Colon (tissue), 2 donors: ENCODE results near the gene PRDM16.
"Not testable (repeated sequence)": the region's sequence is repeated elsewhere in the genome, so short reads cannot be mapped to it uniquely, and the experiment has no call there.

Experiments used
- FAIRE-seq: peaks from 2 replicates; lab custom pipeline; 2012; peaks lifted over from hg19 to GRCh38; lab: Jason Lieb, UNC
- donor health status: control.
- donor health status: control.

PRDM16 gene

GRCh38 chr1:3282186-3282585, 213.2 kb downstream of the PRDM16 start:
- FAIRE-seq: no peak

GRCh38 chr1:3282656-3283430, 213.8 kb downstream of the PRDM16 start:
- FAIRE-seq: no peak

DNA sequence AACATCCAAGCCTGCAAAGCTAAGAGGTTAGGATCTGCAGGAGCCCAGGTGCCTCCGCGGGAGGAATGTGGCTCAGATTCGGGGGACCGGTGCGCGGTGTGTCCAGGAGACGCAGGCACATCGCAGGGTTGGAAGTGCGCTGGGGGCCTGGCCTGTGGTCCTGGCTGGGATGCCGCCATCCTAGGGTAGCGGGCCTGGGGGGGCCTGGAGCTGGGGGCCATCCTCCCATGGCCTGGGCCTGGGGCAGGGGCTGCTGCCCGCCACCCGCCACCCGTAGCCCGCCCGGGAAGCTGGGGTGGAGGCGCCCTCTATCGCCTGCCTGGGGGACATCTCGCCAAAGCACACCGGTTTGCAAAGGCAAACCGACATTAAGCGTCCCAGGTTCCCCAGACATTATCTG, 214.8 kb downstream of the PRDM16 start:
- no peak for FAIRE-seq

DNA sequence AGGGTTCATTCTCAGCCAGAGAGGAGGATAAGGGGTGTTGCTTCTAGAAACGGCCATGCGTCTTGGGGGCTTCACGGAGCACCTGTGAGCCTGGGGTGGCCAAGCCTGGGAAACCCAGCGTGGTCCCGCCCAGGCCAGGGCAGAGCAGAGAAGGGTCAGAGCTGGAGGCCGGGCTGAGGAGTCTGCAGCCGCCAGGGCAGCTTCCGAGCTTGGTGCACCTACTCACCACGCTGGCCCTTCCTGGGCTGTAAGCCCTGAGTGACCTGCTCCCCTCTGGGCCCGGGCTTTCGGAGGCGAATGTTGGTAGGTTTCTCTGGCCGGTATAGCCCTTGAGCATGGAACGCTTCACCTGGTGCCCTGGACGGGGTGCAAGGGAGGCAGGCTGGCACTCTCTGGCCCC, 215.7 kb downstream of the PRDM16 start:
- no peak for FAIRE-seq

DNA sequence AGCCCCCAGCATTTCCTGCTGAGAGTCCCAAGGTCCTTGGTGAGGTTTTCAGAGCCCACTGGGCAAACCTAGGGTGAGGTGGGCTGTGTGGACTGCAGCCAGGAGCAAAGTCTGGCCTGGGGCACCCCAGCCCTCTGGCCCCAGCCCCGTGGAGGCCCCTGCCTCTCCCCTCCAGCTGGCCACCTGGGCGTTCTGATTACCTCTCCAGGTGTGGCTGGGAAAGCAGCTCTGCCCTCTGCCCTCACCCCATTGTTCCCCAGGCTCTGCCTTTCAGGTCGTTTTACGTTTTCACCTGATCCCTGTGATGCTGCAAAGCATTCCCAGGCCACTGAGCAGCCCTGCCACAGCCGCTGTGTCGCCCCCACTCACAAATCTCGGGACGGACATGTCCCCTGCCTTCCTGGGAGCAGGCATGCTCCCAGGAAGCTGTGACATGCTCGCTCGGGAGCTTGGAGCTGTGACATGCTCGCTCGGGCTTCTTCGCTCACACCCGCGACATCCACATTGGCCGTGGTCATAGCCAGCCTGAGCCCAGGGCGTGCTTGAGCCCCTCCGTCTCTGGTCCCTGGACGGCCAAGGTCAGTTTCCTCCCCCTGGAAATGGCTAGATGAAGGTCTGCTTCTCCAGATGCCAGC, 216.2 kb downstream of the PRDM16 start:
- FAIRE-seq: no peak

DNA sequence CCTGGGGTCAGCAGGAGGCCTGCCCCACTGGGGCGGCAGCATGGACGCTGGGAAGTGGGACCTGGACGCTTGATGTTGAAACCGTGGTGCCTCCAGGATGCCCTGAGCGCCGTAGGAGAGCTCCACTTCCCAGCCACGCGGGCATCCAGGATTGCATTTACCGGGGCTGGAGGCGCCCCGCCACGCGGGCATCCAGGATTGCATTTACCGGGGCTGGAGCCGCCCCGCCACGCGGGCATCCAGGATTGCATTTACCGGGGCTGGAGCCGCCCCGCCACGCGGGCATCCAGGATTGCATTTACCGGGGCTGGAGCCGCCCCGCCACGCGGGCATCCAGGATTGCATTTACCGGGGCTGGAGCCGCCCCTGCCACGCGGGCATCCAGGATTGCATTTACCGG, 218.1 kb downstream of the PRDM16 start:
- FAIRE-seq: not testable (repeated sequence)

GRCh38 chr1:3287656-3288160, 218.7 kb downstream of the PRDM16 start:
- FAIRE-seq: no peak

- no peak for FAIRE-seq
Measured at GRCh38 chr1:3289502-3289901, 220.5 kb downstream of the PRDM16 start.

DNA sequence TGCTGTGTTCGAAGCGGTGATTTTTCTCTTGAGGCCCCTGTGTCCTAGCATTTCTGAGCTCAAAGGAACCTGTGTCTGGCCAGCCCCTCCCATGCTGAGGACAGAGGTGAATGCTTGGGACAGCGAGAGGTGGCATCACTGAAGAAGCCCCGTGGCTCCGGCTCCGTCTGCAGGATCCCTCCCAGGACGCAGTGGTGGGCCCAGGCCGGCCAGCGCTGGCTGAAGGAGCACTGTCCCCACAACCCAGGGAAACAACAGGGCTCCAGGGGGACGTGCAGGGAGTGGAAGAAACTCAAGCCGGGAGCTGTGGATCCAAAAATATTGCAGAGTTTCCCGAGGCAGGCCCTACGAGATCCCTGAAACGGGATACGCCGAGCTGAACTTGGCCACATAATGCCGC, 221.4 kb downstream of the PRDM16 start:
- FAIRE-seq: no peak

GRCh38 chr1:3290915-3291314, 221.9 kb downstream of the PRDM16 start:
- FAIRE-seq: no peak

DNA sequence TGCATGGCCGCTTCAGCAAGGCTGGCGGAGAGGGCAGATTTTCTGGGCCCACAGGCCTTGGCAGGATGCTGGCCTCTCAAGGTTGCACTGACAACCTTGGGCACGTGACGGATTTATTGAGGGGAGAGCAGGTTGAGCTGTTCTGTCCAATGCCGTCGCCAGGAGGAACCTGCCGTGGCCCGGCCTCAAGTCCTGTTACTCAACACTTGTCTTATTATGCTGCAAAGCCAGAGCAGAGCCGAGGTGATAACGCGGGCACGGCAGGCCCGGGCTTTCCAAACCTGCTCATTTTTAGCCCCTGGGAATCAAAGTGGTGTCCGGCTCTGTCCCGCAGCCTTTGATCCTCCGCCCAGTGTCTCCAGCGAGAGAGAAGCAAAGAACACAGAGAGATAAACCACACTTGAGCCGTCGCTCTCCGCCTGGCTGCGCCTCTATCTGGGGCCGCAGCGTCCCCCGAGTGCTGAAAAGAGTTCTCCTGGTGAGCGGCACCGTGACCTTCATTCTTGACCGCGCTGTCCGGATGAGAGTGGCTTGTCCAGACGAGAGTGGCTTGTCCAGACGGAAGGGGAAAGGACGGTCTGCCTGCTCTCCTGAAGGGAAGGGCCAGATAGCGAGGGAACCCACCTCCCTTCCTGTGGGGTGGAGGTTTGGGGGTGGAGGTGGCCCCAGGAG, 223.2 kb downstream of the PRDM16 start:
- no peak for FAIRE-seq

DNA sequence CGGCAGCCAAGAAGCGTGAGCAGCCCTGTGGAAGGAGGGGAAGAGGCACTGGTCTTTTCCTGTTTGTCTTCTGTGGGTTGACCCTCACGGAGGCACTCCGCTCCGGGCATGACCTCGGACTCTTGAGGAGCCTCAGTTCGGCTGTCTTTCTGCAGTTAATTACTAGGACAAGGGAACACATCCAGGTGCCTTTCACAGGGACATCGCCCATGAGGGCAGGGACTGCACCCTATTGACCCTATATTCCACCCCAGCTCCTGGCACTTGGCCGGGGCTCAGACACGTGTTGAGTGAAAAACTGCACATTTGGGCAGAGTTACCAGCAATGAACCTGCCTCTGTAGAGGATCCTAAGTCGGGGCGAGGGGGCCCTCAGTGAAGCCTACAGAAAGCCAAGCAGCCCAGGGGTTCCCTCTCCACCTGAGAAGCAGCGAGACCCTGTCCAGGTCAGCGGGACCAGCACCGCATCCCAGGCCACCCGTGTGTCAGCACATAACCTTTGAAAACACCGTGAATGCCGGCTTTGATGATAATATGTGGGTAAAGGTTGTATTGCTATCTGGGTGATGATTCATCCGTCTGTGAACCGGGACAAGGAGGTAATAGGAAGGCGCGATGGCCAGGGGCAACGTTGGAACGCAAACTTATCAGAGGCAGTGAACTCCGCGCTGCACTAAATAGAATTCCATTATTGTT, 224.0 kb downstream of the PRDM16 start:
- no peak for FAIRE-seq

GRCh38 chr1:3293563-3294080, 224.6 kb downstream of the PRDM16 start:
- no peak for FAIRE-seq

GRCh38 chr1:3294450-3294849, 225.4 kb downstream of the PRDM16 start:
- no peak for FAIRE-seq

DNA sequence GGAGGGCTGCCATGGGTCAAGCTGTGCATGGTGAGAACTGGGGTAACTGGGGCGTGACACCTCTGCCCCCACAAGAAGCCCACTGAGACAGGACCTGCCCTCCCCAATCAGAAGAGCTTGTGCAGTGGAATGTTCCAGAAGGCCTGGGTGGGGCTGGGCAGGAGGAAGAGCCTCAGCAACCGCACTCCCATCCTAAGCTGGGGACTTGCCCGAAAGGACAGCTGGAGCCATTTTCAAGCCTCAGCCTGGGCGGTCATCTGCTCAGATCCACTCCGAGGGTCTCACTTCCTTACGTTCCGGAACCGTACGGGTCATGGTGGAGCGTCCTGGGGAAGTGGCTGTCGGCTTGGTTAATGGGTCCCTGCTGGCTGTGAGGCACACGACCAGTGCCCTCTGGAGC, 226.8 kb downstream of the PRDM16 start:
- no peak for FAIRE-seq

- no peak for FAIRE-seq
Measured at GRCh38 chr1:3296326-3296725, 227.3 kb downstream of the PRDM16 start.

DNA sequence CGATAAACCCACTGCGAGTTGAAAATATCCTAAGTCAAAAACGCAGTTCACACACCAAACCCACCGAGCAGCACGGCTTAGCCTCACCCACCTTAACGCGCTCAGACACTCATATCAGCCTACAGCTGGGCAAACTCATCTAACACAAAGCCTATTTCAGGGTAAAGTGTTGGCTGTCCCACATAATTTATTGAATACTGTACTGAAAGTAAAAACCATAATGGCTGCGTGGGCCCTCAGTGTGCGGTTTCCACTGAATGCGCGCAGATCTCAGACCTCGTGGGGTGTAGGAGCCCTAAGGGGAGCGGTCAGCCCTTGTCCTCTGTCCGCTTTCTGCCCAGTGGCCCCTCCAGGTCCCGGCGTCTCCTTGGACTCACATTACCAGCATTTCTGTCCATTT, 227.8 kb downstream of the PRDM16 start:
- FAIRE-seq: no peak

DNA sequence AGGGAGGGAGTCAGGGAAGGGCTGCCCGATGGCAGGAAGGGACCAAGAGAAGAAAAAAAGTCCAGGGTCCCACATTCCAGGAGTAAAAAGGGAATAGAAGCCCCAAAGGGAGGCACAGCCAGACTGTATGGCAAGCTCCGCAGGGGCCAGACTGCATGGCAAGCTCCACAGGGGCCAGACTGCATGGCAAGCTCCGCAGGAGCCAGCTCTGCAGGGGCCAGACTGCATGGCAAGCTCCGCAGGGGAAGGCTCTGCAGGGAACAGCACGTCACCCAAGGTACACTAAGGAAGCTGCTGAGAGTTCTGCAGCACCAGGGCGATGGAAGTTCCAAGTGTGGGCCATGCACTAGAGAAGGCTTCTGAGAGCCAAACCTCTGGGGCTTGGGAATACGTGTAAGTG, 228.8 kb downstream of the PRDM16 start:
- no peak for FAIRE-seq

DNA sequence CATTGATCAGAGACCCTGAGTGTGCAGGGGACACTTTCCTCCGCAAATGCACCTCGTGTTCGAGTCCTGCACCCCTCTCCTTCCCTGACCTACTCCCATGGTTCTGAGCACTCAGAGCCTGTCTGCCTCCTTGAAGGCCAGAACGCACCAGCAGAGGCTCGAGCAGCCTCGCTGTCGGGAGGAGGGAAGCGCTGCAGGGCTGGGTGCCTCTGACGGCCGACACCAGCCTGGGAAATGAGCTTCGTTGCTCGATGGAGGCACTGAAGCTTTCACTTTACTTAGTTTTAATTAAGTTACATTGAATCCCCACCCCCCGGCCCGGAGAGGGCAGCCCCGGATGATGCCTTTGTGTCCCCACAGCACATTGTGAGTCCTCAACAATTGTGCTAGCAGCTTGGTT, 229.2 kb downstream of the PRDM16 start:
- FAIRE-seq: no peak

DNA sequence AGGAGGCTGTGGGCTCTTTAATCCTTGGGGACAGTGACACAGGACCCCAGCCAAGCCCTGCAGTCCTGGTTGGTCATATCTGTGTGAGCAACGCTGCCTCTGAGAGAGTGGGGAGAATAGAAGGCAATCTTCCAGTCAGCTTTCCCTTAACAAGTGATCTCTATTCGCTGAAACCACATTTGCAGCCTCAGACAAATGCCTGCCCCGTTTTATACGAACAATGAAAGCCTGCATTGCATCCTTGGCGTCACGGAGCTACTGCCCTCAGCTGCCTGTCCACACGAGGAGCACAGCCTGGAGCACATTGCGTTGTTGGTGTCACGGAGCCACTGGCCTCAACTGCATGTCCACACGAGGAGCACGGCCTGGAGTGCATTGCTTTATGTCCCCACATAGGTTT, 235.2 kb downstream of the PRDM16 start:
- no peak for FAIRE-seq

- no peak for FAIRE-seq
Measured at GRCh38 chr1:3304692-3305091, 235.7 kb downstream of the PRDM16 start.

- no peak for FAIRE-seq
Measured at GRCh38 chr1:3305156-3305555, 236.2 kb downstream of the PRDM16 start.
